ENCODE results near the gene HSP90AB1.

HSP90AB1 gene

GRCh38 chr6:44202972-44203750 lies 43.7 kb upstream of the HSP90AB1 start:
- no peak overlapping the region for H3K27ac ChIP-seq
- no peak for TF ChIP-seq ZFX (IDR thresholded peaks at IDR 0.05)
- no peak for TF ChIP-seq CTCF (conservative IDR thresholded peaks at IDR 0.05)

- TF ChIP-seq CTCF (conservative IDR thresholded peaks at IDR 0.05) (no peak), ZFX (IDR thresholded peaks at IDR 0.05) (no peak)
Measured at GRCh38 chr6:44203955-44204354, 42.9 kb upstream of the HSP90AB1 start.

GRCh38 chr6:44207966-44208365 lies 38.9 kb upstream of the HSP90AB1 start:
- no peak overlapping the region for H3K27ac ChIP-seq
- TF ChIP-seq CTCF (conservative IDR thresholded peaks at IDR 0.05): no peak
- no peak for TF ChIP-seq ZFX (IDR thresholded peaks at IDR 0.05)

More at GRCh38 chr6:44203955-44204354, 42.9 kb upstream of the HSP90AB1 start:
- H3K27ac ChIP-seq: no peak overlapping the region

GRCh38 chr6:44211284-44211683 lies 35.6 kb upstream of the HSP90AB1 start:
- no peak overlapping the region for H3K27ac ChIP-seq
- TF ChIP-seq ZFX (IDR thresholded peaks at IDR 0.05) (no peak), CTCF (conservative IDR thresholded peaks at IDR 0.05) (no peak)

GRCh38 chr6:44214307-44214706 lies 32.6 kb upstream of the HSP90AB1 start:
- H3K27ac ChIP-seq: no peak overlapping the region
- TF ChIP-seq ZFX (IDR thresholded peaks at IDR 0.05) (no peak), CTCF (conservative IDR thresholded peaks at IDR 0.05) (no peak)

GRCh38 chr6:44216677-44217331 lies 30.1 kb upstream of the HSP90AB1 start, which contains the start of gene MYMX:
Gene MYMX, plus strand, starts transcription at chr6:44216926. Its CDS starts 546 bp downstream, at chr6:44217472.
- peak within 1 kb of the TSS; percentile 92 for H3K27ac ChIP-seq
- no peak for TF ChIP-seq ZFX (IDR thresholded peaks at IDR 0.05)
- no peak for TF ChIP-seq CTCF (conservative IDR thresholded peaks at IDR 0.05)
